ENCODE results near the gene HOXD12.

Gene HOXD12

GRCh38 chr2:176093898-176094249, 5.7 kb upstream of the HOXD12 start:
- no peak for DNase-seq

- DNase-seq, result no peak
Measured at GRCh38 chr2:176094349-176094748, 5.2 kb upstream of the HOXD12 start.

GRCh38 chr2:176095421-176095820, 4.2 kb upstream of the HOXD12 start:
- DNase-seq, result no peak

- DNase-seq, result no peak
Measured at GRCh38 chr2:176096243-176096985, 3.2 kb upstream of the HOXD12 start.

- DNase-seq, result peak; percentile 57
Measured at GRCh38 chr2:176096986-176097819, 2.4 kb upstream of the HOXD12 start.

- DNase-seq, result no peak
Measured at GRCh38 chr2:176097820-176098365, 1.7 kb upstream of the HOXD12 start.

GRCh38 chr2:176098366-176099158, 1.0 kb upstream of the HOXD12 start:
- no peak for DNase-seq

GRCh38 chr2:176099159-176099727, 352 bp upstream of the HOXD12 start:
- DNase-seq, result no peak

- DNase-seq, result no peak
Measured at GRCh38 chr2:176100547-176101140, 1.0 kb downstream of the HOXD12 start.

- DNase-seq, result no peak
Measured at GRCh38 chr2:176101216-176101830, 1.7 kb downstream of the HOXD12 start.

GRCh38 chr2:176101842-176102241, 2.2 kb downstream of the HOXD12 start:
- no peak for DNase-seq

- no peak for DNase-seq
Measured at GRCh38 chr2:176102309-176102866, 2.8 kb downstream of the HOXD12 start.

- no peak for DNase-seq
Measured at GRCh38 chr2:176103194-176103593, 3.6 kb downstream of the HOXD12 start.

- no peak for DNase-seq
Measured at GRCh38 chr2:176103742-176104315, 4.2 kb downstream of the HOXD12 start.

- DNase-seq, result no peak
Measured at GRCh38 chr2:176104316-176105077, 4.9 kb downstream of the HOXD12 start.

GRCh38 chr2:176105078-176105729, 5.6 kb downstream of the HOXD12 start:
- no peak for DNase-seq

- DNase-seq, result no peak
Measured at GRCh38 chr2:176105730-176106580, 6.4 kb downstream of the HOXD12 start.

- DNase-seq, result no peak
Measured at GRCh38 chr2:176106581-176107539, 7.3 kb downstream of the HOXD12 start, which contains the start of gene HOXD11. HOXD11 (plus strand) TSS chr2:176107280; CDS start chr2:176107356, 76 bp downstream.

Data from stimulated activated CD4-positive, alpha-beta T cell treated with anti-CD3 and anti-CD28 coated beads, Interleukin-1b, Interleukin-23, amount 100 ng/mL, for 48 hours (primary cell).